ENCODE results near the gene ACSF3.

ACSF3 gene

GRCh38 chr16:89131783-89132182 is 38.1 kb downstream of the ACSF3 start:
- H3K36me3 ChIP-seq (ENCODE audit: control insufficient read depth in 2 of 2, insufficient read depth in 1 of 2, low read length in 2 of 2): peaks cover 0 to 46% of the 10 kb centered on the region in 2 experiments; a peak in 1 of 3 replicates

GRCh38 chr16:89132194-89133005 is 38.7 kb downstream of the ACSF3 start:
- CTCF ChIA-PET: no interaction called here
- Histone ChIP-seq H3K4me1 (ENCODE audit: control insufficient read depth, insufficient read depth, low read length) (no peaks in the 10 kb centered on the region), H3K4me3 (ENCODE audit: low read depth, low read length) (no peak overlapping the region), H3K9me3 (ENCODE audit: control insufficient read depth, insufficient read depth, low read depth, low read length) (no peaks in the 10 kb centered on the region), H3K36me3 (ENCODE audit: control insufficient read depth in 2 of 2, insufficient read depth in 1 of 2, low read length in 2 of 2) (peaks cover 0 to 47% of the 10 kb centered on the region in 2 experiments; a peak in 1 of 3 replicates), H3K27ac (ENCODE audit: extremely low read depth, low read depth, low read length) (no peak overlapping the region)
- TF ChIP-seq PBX3 (CRISPR knock-in tag; IDR thresholded peaks at IDR 0.05): no peak
- TF ChIP-seq ZNF366 (tag by site-specific recombination; conservative IDR thresholded peaks at IDR 0.05): no peak
- TF ChIP-seq ZNF211 (tag by site-specific recombination; IDR thresholded peaks at IDR 0.05; ENCODE audit: low read depth): no peak
- TF ChIP-seq ZNF776 (tag by site-specific recombination; IDR thresholded peaks at IDR 0.05; ENCODE audit: borderline replicate concordance): no peak
- TF ChIP-seq TRIM28 (IDR thresholded peaks at IDR 0.05; ENCODE audit: borderline replicate concordance, low read length): no peak
- TF ChIP-seq ZNF747 (tag by site-specific recombination; IDR thresholded peaks at IDR 0.05): no peak
- TF ChIP-seq ZNF248 (tag by site-specific recombination; IDR thresholded peaks at IDR 0.05): no peak
- TF ChIP-seq ZNF510 (tag by site-specific recombination; IDR thresholded peaks at IDR 0.05; ENCODE audit: insufficient replicate concordance): no peak
- TF ChIP-seq ZNF423 (tag by site-specific recombination; IDR thresholded peaks at IDR 0.05): no peak
- no peak for TF ChIP-seq ZNF623 (tag by site-specific recombination; IDR thresholded peaks at IDR 0.05)
- POLR2A ChIA-PET: no interaction called here

More at GRCh38 chr16:89131783-89132182, 38.1 kb downstream of the ACSF3 start:
- Histone ChIP-seq H3K27ac (ENCODE audit: extremely low read depth, low read depth, low read length) (no peak overlapping the region), H3K4me3 (ENCODE audit: low read depth, low read length) (no peak overlapping the region), H3K9me3 (ENCODE audit: control insufficient read depth, insufficient read depth, low read depth, low read length) (no peaks in the 10 kb centered on the region), H3K4me1 (ENCODE audit: control insufficient read depth, insufficient read depth, low read length) (no peaks in the 10 kb centered on the region)
- ChIA-PET CTCF (no interaction called here), POLR2A (no interaction called here)
- TF ChIP-seq ZNF791 (tag by site-specific recombination; IDR thresholded peaks at IDR 0.05) (no peak), TRIM28 (IDR thresholded peaks at IDR 0.05; ENCODE audit: borderline replicate concordance, low read length) (no peak), ZNF37A (tag by site-specific recombination; IDR thresholded peaks at IDR 0.05) (no peak)

- no peak overlapping the region for H3K4me3 ChIP-seq (ENCODE audit: low read depth, low read length)
- H3K4me1 ChIP-seq (ENCODE audit: control insufficient read depth, insufficient read depth, low read length): no peaks in the 10 kb centered on the region
- ChIA-PET CTCF (interaction anchor here (1.2 kb wide), 1 partner anchor 9 kb away, joined by 3 read pairs; no protein-coding TSS in a partner anchor), POLR2A (no interaction called here)
- H3K27ac ChIP-seq (ENCODE audit: extremely low read depth, low read depth, low read length): no peak overlapping the region
- no peaks in the 10 kb centered on the region for H3K9me3 ChIP-seq (ENCODE audit: control insufficient read depth, insufficient read depth, low read depth, low read length)
- peaks cover 0 to 52% of the 10 kb centered on the region in 2 experiments; a peak in 1 of 3 replicates for H3K36me3 ChIP-seq (ENCODE audit: control insufficient read depth in 2 of 2, insufficient read depth in 1 of 2, low read length in 2 of 2)
- TF ChIP-seq ZNF280C (tag by site-specific recombination; IDR thresholded peaks at IDR 0.05): no peak
- no peak for TF ChIP-seq ZNF664 (tag by site-specific recombination; IDR thresholded peaks at IDR 0.05)
- no peak for TF ChIP-seq ZNF792 (tag by site-specific recombination; IDR thresholded peaks at IDR 0.05)
- no peak for TF ChIP-seq HOXC10 (CRISPR knock-in tag; IDR thresholded peaks at IDR 0.05)
- no peak for TF ChIP-seq ZNF433 (tag by site-specific recombination; IDR thresholded peaks at IDR 0.05; ENCODE audit: low read depth)
- TF ChIP-seq ZNF362 (tag by site-specific recombination; IDR thresholded peaks at IDR 0.05): no peak
- TF ChIP-seq ZBTB10 (tag by site-specific recombination; IDR thresholded peaks at IDR 0.05): no peak
- no peak for TF ChIP-seq PRDM6 (tag by site-specific recombination; IDR thresholded peaks at IDR 0.05)
- no peak for TF ChIP-seq ZNF311 (tag by site-specific recombination; IDR thresholded peaks at IDR 0.05; ENCODE audit: borderline replicate concordance)
Measured at GRCh38 chr16:89133457-89134127, 39.9 kb downstream of the ACSF3 start.
